Measurements from ENCODE around the gene NCOA1.

Gene NCOA1

DNA sequence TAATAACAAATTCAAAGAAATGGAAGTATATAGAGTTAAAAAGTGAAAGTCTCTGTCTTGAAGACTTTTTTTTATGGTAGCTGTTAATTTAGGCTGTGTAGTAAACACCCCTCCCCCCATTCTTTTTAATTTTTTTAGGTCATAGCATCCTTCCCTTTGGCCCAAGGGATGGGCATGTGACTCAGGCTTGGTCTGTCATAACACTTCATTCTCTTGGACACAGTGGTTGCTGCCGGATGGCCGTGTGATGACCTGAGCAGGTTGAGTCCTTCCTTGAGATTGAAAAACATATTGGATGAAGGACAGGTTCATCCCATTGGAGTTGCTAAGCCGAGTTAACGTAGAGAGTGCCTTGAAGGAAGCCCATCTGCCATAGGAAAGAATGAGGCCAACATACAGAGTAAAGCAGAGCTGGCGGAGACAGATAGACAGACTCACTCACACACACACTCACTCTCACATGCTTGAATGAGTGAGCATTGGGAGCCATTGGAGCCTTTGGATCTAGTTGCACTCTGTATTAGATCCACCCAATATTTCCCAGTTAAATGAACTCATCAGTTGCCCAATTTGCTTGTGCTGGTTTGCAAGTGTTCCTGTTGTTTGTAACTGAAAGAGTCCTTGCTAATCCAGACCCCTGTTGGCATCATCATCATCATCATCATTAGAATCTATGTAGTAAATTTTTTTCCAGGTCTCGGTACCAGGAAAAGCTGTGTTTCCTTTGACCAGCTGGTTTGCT lies 14.7 kb downstream of the NCOA1 start:
- Histone ChIP-seq H3K27me3 (ENCODE audit: insufficient read depth, poor library complexity, severe bottlenecking) (no peaks in the 10 kb centered on the region), H3K27ac (replicated peaks) (no peak overlapping the region), H3K4me3 (replicated peaks; ENCODE audit: insufficient read depth, low read length) (no peak overlapping the region)
- TF ChIP-seq POLR2AphosphoS5 (IDR thresholded peaks at IDR 0.05; ENCODE audit: low read depth) (no peak), CTCF (IDR thresholded peaks at IDR 0.05; ENCODE audit: insufficient read depth, low read length) (no peak), GABPA (IDR thresholded peaks at IDR 0.05; ENCODE audit: low read depth) (no peak), SPI1 (IDR thresholded peaks at IDR 0.05; ENCODE audit: borderline replicate concordance, low read depth) (no peak)
- TF ChIP-seq, protein P1, sequence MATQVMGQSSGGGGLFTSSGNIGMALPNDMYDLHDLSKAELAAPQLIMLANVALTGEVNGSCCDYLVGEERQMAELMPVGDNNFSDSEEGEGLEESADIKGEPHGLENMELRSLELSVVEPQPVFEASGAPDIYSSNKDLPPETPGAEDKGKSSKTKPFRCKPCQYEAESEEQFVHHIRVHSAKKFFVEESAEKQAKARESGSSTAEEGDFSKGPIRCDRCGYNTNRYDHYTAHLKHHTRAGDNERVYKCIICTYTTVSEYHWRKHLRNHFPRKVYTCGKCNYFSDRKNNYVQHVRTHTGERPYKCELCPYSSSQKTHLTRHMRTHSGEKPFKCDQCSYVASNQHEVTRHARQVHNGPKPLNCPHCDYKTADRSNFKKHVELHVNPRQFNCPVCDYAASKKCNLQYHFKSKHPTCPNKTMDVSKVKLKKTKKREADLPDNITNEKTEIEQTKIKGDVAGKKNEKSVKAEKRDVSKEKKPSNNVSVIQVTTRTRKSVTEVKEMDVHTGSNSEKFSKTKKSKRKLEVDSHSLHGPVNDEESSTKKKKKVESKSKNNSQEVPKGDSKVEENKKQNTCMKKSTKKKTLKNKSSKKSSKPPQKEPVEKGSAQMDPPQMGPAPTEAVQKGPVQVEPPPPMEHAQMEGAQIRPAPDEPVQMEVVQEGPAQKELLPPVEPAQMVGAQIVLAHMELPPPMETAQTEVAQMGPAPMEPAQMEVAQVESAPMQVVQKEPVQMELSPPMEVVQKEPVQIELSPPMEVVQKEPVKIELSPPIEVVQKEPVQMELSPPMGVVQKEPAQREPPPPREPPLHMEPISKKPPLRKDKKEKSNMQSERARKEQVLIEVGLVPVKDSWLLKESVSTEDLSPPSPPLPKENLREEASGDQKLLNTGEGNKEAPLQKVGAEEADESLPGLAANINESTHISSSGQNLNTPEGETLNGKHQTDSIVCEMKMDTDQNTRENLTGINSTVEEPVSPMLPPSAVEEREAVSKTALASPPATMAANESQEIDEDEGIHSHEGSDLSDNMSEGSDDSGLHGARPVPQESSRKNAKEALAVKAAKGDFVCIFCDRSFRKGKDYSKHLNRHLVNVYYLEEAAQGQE (IDR thresholded peaks at IDR 0.05; ENCODE audit: insufficient replicate concordance, low read depth): no peak
- no peak for DNase-seq (ENCODE audit: low read depth in 1 of 2, low spot score in 1 of 2)

- TF ChIP-seq CTCF (IDR thresholded peaks at IDR 0.05; ENCODE audit: insufficient read depth, low read length) (no peak), POLR2AphosphoS5 (IDR thresholded peaks at IDR 0.05; ENCODE audit: low read depth) (no peak), SPI1 (IDR thresholded peaks at IDR 0.05; ENCODE audit: borderline replicate concordance, low read depth) (no peak), GABPA (IDR thresholded peaks at IDR 0.05; ENCODE audit: low read depth) (no peak)
- TF ChIP-seq, protein P1 (IDR thresholded peaks at IDR 0.05; ENCODE audit: insufficient replicate concordance, low read depth): no peak
- no peak for DNase-seq (ENCODE audit: low read depth in 1 of 2, low spot score in 1 of 2)
- Histone ChIP-seq H3K4me3 (replicated peaks; ENCODE audit: insufficient read depth, low read length) (no peak overlapping the region), H3K27me3 (ENCODE audit: insufficient read depth, poor library complexity, severe bottlenecking) (no peaks in the 10 kb centered on the region), H3K27ac (replicated peaks) (no peak overlapping the region)
These were observed 16.5 kb downstream of the NCOA1 start for GRCh38 chr2:24507549-24507948.

GRCh38 chr2:24508878-24509277 lies 17.8 kb downstream of the NCOA1 start:
- no peak for TF ChIP-seq CTCF (IDR thresholded peaks at IDR 0.05; ENCODE audit: insufficient read depth, low read length)
- no peak for TF ChIP-seq GABPA (IDR thresholded peaks at IDR 0.05; ENCODE audit: low read depth)
- no peak for TF ChIP-seq POLR2AphosphoS5 (IDR thresholded peaks at IDR 0.05; ENCODE audit: low read depth)
- no peak for TF ChIP-seq SPI1 (IDR thresholded peaks at IDR 0.05; ENCODE audit: borderline replicate concordance, low read depth)
- TF ChIP-seq, protein P1 (IDR thresholded peaks at IDR 0.05; ENCODE audit: insufficient replicate concordance, low read depth): no peak
- peak in 1 of 2 experiments; percentile 4 for DNase-seq (ENCODE audit: low read depth in 1 of 2, low spot score in 1 of 2)
- Histone ChIP-seq H3K27ac (replicated peaks) (no peak overlapping the region), H3K4me3 (replicated peaks; ENCODE audit: insufficient read depth, low read length) (no peak overlapping the region), H3K27me3 (ENCODE audit: insufficient read depth, poor library complexity, severe bottlenecking) (no peaks in the 10 kb centered on the region)

All from HL-60 (cell line).